DND-41 (cell line): ENCODE results near the gene KCNMA1.

ENCODE experiments used
- ATAC-seq: fragments of 200-7000 bp; cut with Tn5 transposase; 3 replicates; pipeline ENCODE4 v1.9.1; 2021; ENCODE audit warnings: low read depth; ENCODE audit not compliant: insufficient read depth
- DNase-seq: peaks from one replicate; pipeline ENCODE4 v3.0.0-alpha.2; 2020
- H2AFZ ChIP-seq: 2 replicates; pipeline ENCODE4 v1.6.0; 2012; ENCODE audit warnings: low read depth, low read length
- H3K27ac ChIP-seq: 2 replicates; pipeline ENCODE4 v1.5.1; 2012; ENCODE audit warnings: low read length, inconsistent platforms
- H3K27me3 ChIP-seq: fragments of 200-600 bp; sonication (generic); 2 replicates; pipeline ENCODE4 v1.6.0; 2012; ENCODE audit warnings: low read length, mild to moderate bottlenecking, inconsistent platforms; ENCODE audit not compliant: insufficient read depth, poor library complexity
- H3K36me3 ChIP-seq: 2 replicates; pipeline ENCODE4 v1.5.1; 2012; ENCODE audit warnings: low read length, inconsistent platforms; ENCODE audit not compliant: insufficient read depth
- H3K4me1 ChIP-seq: 2 replicates; pipeline ENCODE4 v1.5.1; 2012; ENCODE audit warnings: mild to moderate bottlenecking, low read length; ENCODE audit not compliant: insufficient read depth
- H3K4me2 ChIP-seq: 2 replicates; pipeline ENCODE4 v1.6.0; 2012; ENCODE audit warnings: mild to moderate bottlenecking, moderate library complexity, low read length, inconsistent platforms; ENCODE audit not compliant: insufficient read depth
- H3K4me3 ChIP-seq, 2 experiments: fragments of 200-600 bp in 1 of 2; shearing (Covaris generic) in 1 of 2; 2 replicates each; pipeline ENCODE4 v1.5.1; 2012 to 2016; ENCODE audit warnings: inconsistent platforms in 2 of 2, low read length in 2 of 2, mild to moderate bottlenecking in 2 of 2, low read depth in 1 of 2, moderate library complexity in 1 of 2
- H3K79me2 ChIP-seq: 2 replicates; pipeline ENCODE4 v1.6.0; 2012; ENCODE audit warnings: low read length, inconsistent platforms; ENCODE audit not compliant: insufficient read depth
- H3K9ac ChIP-seq: 2 replicates; pipeline ENCODE4 v1.6.0; 2012; ENCODE audit warnings: low read depth, mild to moderate bottlenecking, inconsistent platforms, low read length, moderate library complexity
- H3K9me3 ChIP-seq: 2 replicates; pipeline ENCODE4 v1.5.1; 2012; ENCODE audit warnings: low read length, moderate library complexity, mild to moderate bottlenecking, inconsistent platforms; ENCODE audit not compliant: insufficient read depth, severe bottlenecking
- H4K20me1 ChIP-seq: 2 replicates; pipeline ENCODE4 v1.6.0; 2012; ENCODE audit warnings: low read length; ENCODE audit not compliant: insufficient read depth
- CTCF ChIP-seq: IDR thresholded peaks from 2 replicates; pipeline ENCODE4 v1.5.1; 2012; ENCODE audit warnings: borderline replicate concordance, low read length, moderate library complexity, mild to moderate bottlenecking; ENCODE audit not compliant: poor library complexity, severe bottlenecking; ENCODE audit errors: extremely low read depth
- EZH2 ChIP-seq: IDR thresholded peaks from 3 replicates; pipeline ENCODE4 v1.6.1; 2012; ENCODE audit warnings: borderline replicate concordance, low read depth, mild to moderate bottlenecking, moderate library complexity, low read length, inconsistent platforms; ENCODE audit not compliant: severe bottlenecking

KCNMA1 gene

GRCh38 chr10:77274046-77274795, 363.4 kb downstream of the KCNMA1 start:
- H3K9me3 ChIP-seq: no peaks in the 10 kb centered on the region
- no peaks in the 10 kb centered on the region for H3K27me3 ChIP-seq
- peaks cover 18% of the 10 kb centered on the region for H3K4me1 ChIP-seq
- DNase-seq (no peak), ATAC-seq (no peak)
- no peak overlapping the region for H3K4me3 ChIP-seq
- no peak overlapping the region for H3K9ac ChIP-seq
- no peak for TF ChIP-seq EZH2
- H3K4me2 ChIP-seq: no peak overlapping the region
- H3K27ac ChIP-seq: no peak overlapping the region
- H3K79me2 ChIP-seq: no peaks in the 10 kb centered on the region
- no peaks in the 10 kb centered on the region for H3K36me3 ChIP-seq
- no peak overlapping the region for H2AFZ ChIP-seq
- no peaks in the 10 kb centered on the region for H4K20me1 ChIP-seq

DNA sequence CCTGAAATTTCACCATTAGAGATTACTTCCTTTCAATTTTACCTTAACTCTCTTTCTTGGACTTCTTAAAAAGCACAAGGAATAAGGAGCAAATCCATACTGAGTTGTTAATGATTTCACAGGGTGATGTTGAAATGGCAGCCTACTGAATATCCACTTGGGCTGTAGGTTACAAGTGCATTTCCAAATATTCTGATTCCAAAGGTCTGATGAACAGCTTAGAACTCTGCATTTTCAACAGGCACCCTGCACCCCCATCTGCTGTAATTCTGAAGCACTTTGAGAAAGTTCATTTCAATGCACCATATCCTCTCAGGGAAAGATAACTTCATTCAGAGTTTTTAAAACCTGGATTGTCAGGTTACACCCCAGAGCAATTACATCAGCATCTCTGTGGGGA, 368.4 kb downstream of the KCNMA1 start:
- no peaks in the 10 kb centered on the region for H3K27me3 ChIP-seq
- no peak overlapping the region for H2AFZ ChIP-seq
- no peaks in the 10 kb centered on the region for H3K36me3 ChIP-seq
- H3K4me2 ChIP-seq: no peak overlapping the region
- no peak overlapping the region for H3K4me3 ChIP-seq
- no peaks in the 10 kb centered on the region for H4K20me1 ChIP-seq
- ATAC-seq: no peak
- no peaks in the 10 kb centered on the region for H3K79me2 ChIP-seq
- no peak for TF ChIP-seq EZH2
- no peaks in the 10 kb centered on the region for H3K9me3 ChIP-seq
- peaks cover 23% of the 10 kb centered on the region for H3K4me1 ChIP-seq
- DNase-seq: no peak
- H3K9ac ChIP-seq: no peak overlapping the region
- no peak overlapping the region for H3K27ac ChIP-seq

- Histone ChIP-seq H3K4me1 (peaks cover 27% of the 10 kb centered on the region), H2AFZ (no peak overlapping the region), H3K9ac (no peak overlapping the region), H3K4me3 (no peak overlapping the region), H4K20me1 (no peaks in the 10 kb centered on the region), H3K9me3 (no peaks in the 10 kb centered on the region), H3K36me3 (no peaks in the 10 kb centered on the region), H3K27ac (no peak overlapping the region), H3K4me2 (no peak overlapping the region), H3K79me2 (no peaks in the 10 kb centered on the region), H3K27me3 (no peaks in the 10 kb centered on the region)
- TF ChIP-seq EZH2: no peak
- TF ChIP-seq CTCF: no peak
- ATAC-seq (no peak), DNase-seq (no peak)
Observed at GRCh38 chr10:77268721-77269120, 368.9 kb downstream of the KCNMA1 start.

DNA sequence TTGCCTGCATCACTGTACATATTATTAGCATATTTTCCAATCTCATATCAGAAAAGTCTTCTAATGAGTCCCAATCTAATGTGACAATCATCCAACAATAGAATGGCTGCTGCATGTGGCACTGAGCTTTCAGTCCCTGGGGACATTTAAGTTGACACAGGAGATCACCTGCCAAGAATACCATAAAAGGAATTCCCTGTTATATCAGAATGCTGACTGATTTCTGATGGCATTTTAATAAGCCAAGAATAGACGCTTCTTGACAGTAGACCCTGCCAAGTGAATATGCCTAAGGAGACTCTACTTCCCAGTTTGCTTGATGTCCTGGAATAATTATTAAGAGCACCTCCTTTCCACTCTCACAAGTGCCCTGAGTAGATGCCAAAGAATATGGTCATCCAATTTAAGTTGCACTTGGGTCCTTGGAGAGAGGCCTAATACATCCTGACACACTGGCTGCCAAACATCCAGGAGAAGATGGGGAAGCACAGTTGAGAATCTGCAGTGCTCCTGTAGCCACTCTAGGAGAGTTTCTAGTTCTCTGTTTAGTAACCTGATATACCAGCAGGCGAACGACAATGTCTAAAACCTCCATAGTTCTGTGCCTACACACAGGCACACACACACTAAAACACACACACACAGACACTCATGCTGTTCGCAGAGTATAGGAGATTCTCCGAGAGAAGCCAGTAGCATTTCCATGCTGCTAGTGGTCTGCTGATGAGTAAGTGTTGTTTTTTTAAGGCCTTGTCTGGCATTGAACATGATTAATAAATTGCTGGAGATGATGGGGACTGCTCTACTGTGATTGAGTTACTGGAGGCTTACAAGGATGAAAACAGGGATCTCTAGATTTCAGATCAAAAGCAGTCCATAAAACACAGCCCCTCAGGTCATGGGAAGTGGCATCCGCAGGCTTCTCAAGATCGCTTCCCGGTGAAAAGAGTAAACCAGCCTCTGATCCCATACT, 369.6 kb downstream of the KCNMA1 start:
- ATAC-seq: no peak
- TF ChIP-seq CTCF: no peak
- TF ChIP-seq EZH2: no peak

More for the DNA sequence above, 369.6 kb downstream of the KCNMA1 start:
- no peak overlapping the region for H3K4me3 ChIP-seq
- no peaks in the 10 kb centered on the region for H3K9me3 ChIP-seq
- H4K20me1 ChIP-seq: no peaks in the 10 kb centered on the region
- no peak for DNase-seq
- H3K79me2 ChIP-seq: no peaks in the 10 kb centered on the region
- H3K4me1 ChIP-seq: peaks cover 34% of the 10 kb centered on the region
- no peaks in the 10 kb centered on the region for H3K36me3 ChIP-seq
- H3K27me3 ChIP-seq: no peaks in the 10 kb centered on the region
- no peak overlapping the region for H2AFZ ChIP-seq
- no peak overlapping the region for H3K9ac ChIP-seq
- no peak overlapping the region for H3K27ac ChIP-seq
- H3K4me2 ChIP-seq: no peak overlapping the region
